Adrenal gland (tissue), 12 donors: Measurements from ENCODE around the gene DMAC2. TPM values are rescaled to one million over a fixed set of nuclear protein-coding genes. Genes with fewer than 3 reads are reported as not detected.
"Not testable (repeated sequence)": the region's sequence is repeated elsewhere in the genome, so short reads cannot be mapped to it uniquely, and the experiment has no call there.

Experiments
- DNase-seq, 7 donors: peaks; one replicate each; pipeline ENCODE4 v3.0.0-alpha.2; 2019 to 2020
- H3K27ac ChIP-seq, 5 donors: fragments of 200-600 bp; sonication (generic) in 4 of 5; 1 replicate in 3 of 5; 2 replicates in 2 of 5; pipeline versions ENCODE4 v1.5.1 to v1.8.0; 2016 to 2020; ENCODE audit warnings: mild to moderate bottlenecking in 1 of 5
- H3K27me3 ChIP-seq: fragments of 200-600 bp; 2 replicates; pipeline ENCODE4 v1.8.0; 2021
- H3K36me3 ChIP-seq, 2 donors: fragments of 200-600 bp; replicated peaks in 1 of 2; 1 replicate in 1 of 2; 2 replicates in 1 of 2; pipeline versions ENCODE4 v1.5.1 to v1.8.0; 2018 to 2022
- H3K4me1 ChIP-seq, 2 donors: fragments of 200-600 bp; replicated peaks in 1 of 2; 1 replicate in 1 of 2; 2 replicates in 1 of 2; pipeline versions ENCODE4 v1.5.1 to v1.8.0; 2018 to 2021
- H3K4me3 ChIP-seq, 4 donors: fragments of 200-600 bp; sonication (generic) in 3 of 4; one replicate each; pipeline ENCODE4 v1.5.1; 2016 to 2018
- H3K9me3 ChIP-seq, 3 donors: fragments of 200-600 bp; sonication (generic) in 1 of 3; replicated peaks in 1 of 3; 1 replicate in 2 of 3; 2 replicates in 1 of 3; pipeline versions ENCODE4 v1.5.1 to v1.8.0; 2016 to 2021
- CTCF ChIP-seq, 6 experiments: fragments of 450-650 bp in 4 of 6; fragments of 200-600 bp in 2 of 6; sonication (generic) in 1 of 6; IDR thresholded peaks; 1 replicate in 5 of 6; 2 replicates in 1 of 6; pipeline versions ENCODE4 v1.5.1 to v1.8.0; 2016 to 2021; ENCODE audit warnings: antibody characterized with exemption in 6 of 6, mild to moderate bottlenecking in 2 of 6, moderate library complexity in 1 of 6
- POLR2A ChIP-seq, 2 donors: fragments of 450-650 bp; IDR thresholded peaks; one replicate each; pipeline ENCODE4 v1.6.1; 2017; ENCODE audit warnings: antibody characterized with exemption in 2 of 2, mild to moderate bottlenecking in 2 of 2, moderate library complexity in 1 of 2
- WGBS, 4 donors: extraction: QIAGEN DNeasy Blood & Tissue Kit in 2 of 4; methylation state at CpG; one replicate each; pipeline versions ENCODE4 v1.1.5 to v1.1.7; 2013 to 2017; 5-methylcytosine and 5-hydroxymethylcytosine counted together
- intact Hi-C, 2 donors: fragments of 100-400 bp; cut with DNase I; formaldehyde crosslinking; loops; one replicate each; pipeline versions ENCODE4 v1.14.1 to v1.15.0; 2022 to 2023
- polyA plus RNA-seq, 3 donors: library from polyadenylated mRNA; stranded (reverse); fragments of 200-250 nt in 2 of 3; fragments of 350-450 nt in 1 of 3; fragmentation: Illumina TruSeq in 1 of 3; extraction: RNeasy Lipid Tissue Mini Kit (QIAGEN cat#74804) in 1 of 3; gene quantifications; one replicate each; pipeline ENCODE4 v1.2.3, GENCODE V29; 2013 to 2014
- small RNA-seq, 2 donors: library from RNA; depleted of rRNA; stranded (forward); fragments of <200 nt; gene quantifications; one replicate each; pipeline ENCODE3, GENCODE V24; 2016
- total RNA-seq, 9 donors: library from RNA; depleted of rRNA in 4 of 9; stranded (reverse); fragments of >200 nt in 4 of 9; fragments of 120-200 nt in 1 of 9; fragmentation: NEBNext Ultra II Directional in 1 of 9; extraction: Animal tissue kit (Norgen Biotek cat#: 25700) in 1 of 9; gene quantifications; one replicate each; pipeline versions ENCODE4 v1.1.0 to v1.2.4, GENCODE V29; 2013 to 2023
- donor health status: healthy with polysubstance abuse.
- donor health status: Bipolar disorder and iron deficiency.
- donor health status: DM: yes; HTN: yes; CAD: no.
- donor health status: DM: no; HTN: no; CAD: no.
- donor health status: DM: no; HTN: no; CAD: no.
- donor health status: DM: yes; HTN: yes; CAD: no.

Gene DMAC2
- total and polyA plus RNA-seq, 12 donors, result 30.7 to 60.9 (median 46.2) TPM

DNA sequence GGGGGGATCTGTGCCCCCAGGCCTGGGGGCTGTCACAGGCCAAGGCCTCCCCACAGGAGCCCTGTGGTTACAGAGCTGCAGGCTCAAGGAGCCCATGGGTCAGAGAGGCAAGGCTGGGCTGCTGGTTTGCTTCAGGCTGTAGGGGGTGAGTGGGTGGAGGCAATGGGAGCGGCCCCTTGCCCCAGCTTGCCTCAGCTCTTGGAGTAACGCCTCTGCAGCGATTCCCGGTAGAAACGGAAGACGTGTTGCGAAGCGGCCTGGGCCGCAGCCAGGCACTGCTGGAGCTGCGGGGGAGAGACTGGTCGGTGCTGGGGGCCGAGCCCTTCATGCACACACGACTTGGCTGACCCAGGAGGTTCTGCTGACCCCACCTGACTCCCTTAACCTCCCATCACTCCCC lies 53.3 kb downstream of the DMAC2 start:
- 88 to 100% (median 90%) methylated on average over 1 to 13 of the region's 13 CpGs for WGBS, 4 donors
- Histone ChIP-seq H3K4me3 (no peak overlapping the region), H3K27ac (no peak overlapping the region), H3K27me3 (no peaks in the 10 kb centered on the region), H3K4me1 (no peaks in the 10 kb centered on the region), H3K9me3 (no peaks in the 10 kb centered on the region), H3K36me3 (peaks cover 0 to 27% of the 10 kb centered on the region in 2 donors)
- intact Hi-C loops, result no loop called here
- no peak for TF ChIP-seq POLR2A (IDR thresholded peaks at IDR 0.05)
- no peak for DNase-seq

GRCh38 chr19:41384351-41384750 lies 55.4 kb downstream of the DMAC2 start:
- 86 to 92% (median 91%) methylated on average over 5 of the region's 5 CpGs for WGBS, 4 donors
- H3K27me3 ChIP-seq, result no peaks in the 10 kb centered on the region
- H3K9me3 ChIP-seq, result no peaks in the 10 kb centered on the region
- intact Hi-C loops, result no loop called here
- TF ChIP-seq POLR2A (IDR thresholded peaks at IDR 0.05) (no peak), CTCF (IDR thresholded peaks at IDR 0.05) (no peak)
- no peaks in the 10 kb centered on the region for H3K4me1 ChIP-seq
- H3K36me3 ChIP-seq, result peaks cover 0 to 10% of the 10 kb centered on the region in 2 donors
- H3K27ac ChIP-seq, result no peak overlapping the region
- DNase-seq, result no peak
- no peak overlapping the region for H3K4me3 ChIP-seq

DNA sequence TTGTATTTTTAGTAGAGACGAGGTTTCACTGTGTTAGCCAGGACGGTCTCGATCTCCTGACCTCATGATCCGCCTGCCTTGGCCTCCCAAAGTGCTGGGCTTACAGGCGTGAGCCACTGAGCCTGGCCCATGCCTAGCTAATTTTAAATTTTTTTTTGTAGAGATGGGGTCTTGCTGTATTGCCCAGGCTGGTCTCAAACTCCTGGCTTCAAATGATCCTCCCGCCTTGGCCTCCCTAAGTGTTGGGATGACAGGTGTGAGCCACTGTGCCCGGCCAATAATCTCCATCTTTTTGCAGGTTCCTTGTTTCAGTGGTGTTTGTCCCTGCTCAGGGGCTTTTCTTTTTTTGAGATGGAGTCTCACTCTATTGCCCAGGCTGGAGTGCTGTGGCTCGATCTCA lies 58.2 kb downstream of the DMAC2 start:
- DNase-seq, H3K4me1 ChIP-seq, intact Hi-C loops, H3K27ac ChIP-seq, H3K36me3 ChIP-seq, H3K4me3 ChIP-seq, H3K9me3 ChIP-seq, H3K27me3 ChIP-seq: not testable (repeated sequence)
- 89 to 99% (median 96%) methylated on average over 8 of the region's 8 CpGs for WGBS, 4 donors

Small RNAs within 50 kb of the gene (small RNA-seq; reads per million reads assigned to genes)
- 0 reads per million in 2 donors for gene RF00017

Other genes with a start within 250 kb of the DMAC2 start
- gene CYP2S1, start 246.7 kb downstream of the DMAC2 start, total RNA-seq, result 1 to 10 TPM in 8 of 9 donors, under 1 TPM in 1; 0.06 to 4.7 (median 2.2) TPM
- 1 to 10 TPM in 2 of 3 donors, under 1 TPM in 1; 0.84 to 1.2 (median 1.2) TPM for gene CYP2S1, start 246.7 kb downstream of the DMAC2 start, polyA plus RNA-seq
- 100 to 1,000 TPM in 1 of 9 donors, 10 to 100 TPM in 8; 34.3 to 105 (median 61.3) TPM for gene AXL, start 220.7 kb downstream of the DMAC2 start, total RNA-seq
- gene AXL, start 220.7 kb downstream of the DMAC2 start, polyA plus RNA-seq, result 10 to 100 TPM; 12.0 to 18.1 (median 16.8) TPM
- 100 to 1,000 TPM in 8 of 9 donors, 10 to 100 TPM in 1; 55.8 to 175 (median 146) TPM for gene HNRNPUL1, start 175.5 kb downstream of the DMAC2 start, total RNA-seq
- 100 to 1,000 TPM in 2 of 3 donors, 10 to 100 TPM in 1; 90.4 to 130 (median 101) TPM for gene HNRNPUL1, start 175.5 kb downstream of the DMAC2 start, polyA plus RNA-seq
- gene CCDC97, start 129.7 kb downstream of the DMAC2 start, total RNA-seq, result 10 to 100 TPM in 7 of 9 donors, 1 to 10 TPM in 2; 8.2 to 25.6 (median 18.9) TPM
- gene CCDC97, start 129.7 kb downstream of the DMAC2 start, polyA plus RNA-seq, result 10 to 100 TPM in 1 of 3 donors, 1 to 10 TPM in 2; 9.4 to 17.4 (median 10.0) TPM
- gene TGFB1, start 86.0 kb downstream of the DMAC2 start, total RNA-seq, result 10 to 100 TPM in 8 of 9 donors, 1 to 10 TPM in 1; 1.6 to 75.9 (median 38.2) TPM
- gene TGFB1, start 86.0 kb downstream of the DMAC2 start, polyA plus RNA-seq, result 10 to 100 TPM in 2 of 3 donors, 1 to 10 TPM in 1; 8.7 to 37.9 (median 17.1) TPM
- gene B9D2, start 75.8 kb downstream of the DMAC2 start, total RNA-seq, result 10 to 100 TPM in 5 of 9 donors, 1 to 10 TPM in 4; 6.4 to 16.8 (median 12.1) TPM
- gene B9D2, start 75.8 kb downstream of the DMAC2 start, polyA plus RNA-seq, result 10 to 100 TPM in 1 of 3 donors, 1 to 10 TPM in 2; 2.7 to 14.4 (median 8.9) TPM
- gene TMEM91, start 63.4 kb downstream of the DMAC2 start, total RNA-seq, result 10 to 100 TPM in 2 of 9 donors, 1 to 10 TPM in 7; 2.0 to 13.5 (median 9.4) TPM
- gene TMEM91, start 63.4 kb downstream of the DMAC2 start, polyA plus RNA-seq, result 10 to 100 TPM in 2 of 3 donors, 1 to 10 TPM in 1; 1.9 to 88.6 (median 30.6) TPM
- 10 to 100 TPM; 12.2 to 73.7 (median 28.5) TPM for gene EXOSC5, start 42.6 kb downstream of the DMAC2 start, total RNA-seq
- 10 to 100 TPM in 2 of 3 donors, 1 to 10 TPM in 1; 4.2 to 38.7 (median 18.4) TPM for gene EXOSC5, start 42.6 kb downstream of the DMAC2 start, polyA plus RNA-seq
- gene BCKDHA, start 42.1 kb downstream of the DMAC2 start, total RNA-seq, result 100 to 1,000 TPM in 6 of 9 donors, 10 to 100 TPM in 3; 51.8 to 294 (median 114) TPM
- 10 to 100 TPM; 17.6 to 44.3 (median 30.4) TPM for gene BCKDHA, start 42.1 kb downstream of the DMAC2 start, polyA plus RNA-seq
- 1 to 10 TPM in 7 of 9 donors, under 1 TPM in 2; 0.30 to 6.5 (median 2.0) TPM for gene B3GNT8, start 12.5 kb downstream of the DMAC2 start, total RNA-seq
- 1 to 10 TPM in 2 of 3 donors, under 1 TPM in 1; 0.15 to 3.5 (median 1.2) TPM for gene B3GNT8, start 12.5 kb downstream of the DMAC2 start, polyA plus RNA-seq
- gene ERICH4, start 3.2 kb upstream of the DMAC2 start, total RNA-seq, result not detected
- gene ERICH4, start 3.2 kb upstream of the DMAC2 start, polyA plus RNA-seq, result under 1 TPM in 1 of 3 donors, not detected in 2; 0.10 TPM
- gene CEACAM21, start 136.3 kb upstream of the DMAC2 start, total RNA-seq, result 1 to 10 TPM in 7 of 9 donors, under 1 TPM in 1, not detected in 1; 0.50 to 4.7 (median 2.3) TPM
- 1 to 10 TPM; 1.2 to 1.7 (median 1.5) TPM for gene CEACAM21, start 136.3 kb upstream of the DMAC2 start, polyA plus RNA-seq
- 1 to 10 TPM in 3 of 9 donors, under 1 TPM in 3, not detected in 3; 0.19 to 1.6 (median 0.84) TPM for gene CEACAM4, start 187.2 kb upstream of the DMAC2 start, total RNA-seq
- gene CEACAM4, start 187.2 kb upstream of the DMAC2 start, polyA plus RNA-seq, result under 1 TPM; 0.32 to 0.95 (median 0.84) TPM
- under 1 TPM in 2 of 9 donors, not detected in 7; 0.08 to 0.28 TPM for gene CEACAM7, start 248.4 kb upstream of the DMAC2 start, total RNA-seq
- under 1 TPM in 2 of 3 donors, not detected in 1; 0.07 to 0.40 TPM for gene CEACAM7, start 248.4 kb upstream of the DMAC2 start, polyA plus RNA-seq